Nephron progenitor cell (in vitro differentiated cells): ENCODE data around the gene CSNK1G3.

Experiments used
- DNase-seq: peaks from one replicate; pipeline ENCODE4 v3.0.0; 2021
- H3K27ac Mint-ChIP-seq: 2 replicates; pipeline ENCODE4 v1.8.0; 2021; ENCODE audit warnings: mild to moderate bottlenecking, moderate library complexity, mixed read lengths
- H3K27me3 Mint-ChIP-seq: 2 replicates; pipeline ENCODE4 v1.8.0; 2021; ENCODE audit warnings: mild to moderate bottlenecking, low read depth, mixed read lengths; ENCODE audit not compliant: poor library complexity
- H3K36me3 Mint-ChIP-seq: 2 replicates; pipeline ENCODE4 v1.8.0; 2021; ENCODE audit warnings: low read depth, mixed read lengths
- H3K4me1 Mint-ChIP-seq: 2 replicates; pipeline ENCODE4 v1.8.0; 2021; ENCODE audit warnings: mixed read lengths
- H3K4me3 Mint-ChIP-seq: 2 replicates; pipeline ENCODE4 v1.8.0; 2021; ENCODE audit warnings: mild to moderate bottlenecking, moderate library complexity, mixed read lengths
- H3K9me3 Mint-ChIP-seq: 2 replicates; pipeline ENCODE4 v1.8.0; 2021; ENCODE audit warnings: mild to moderate bottlenecking, moderate library complexity, mixed read lengths
- CTCF ChIP-seq: fragments of 200-600 bp; sonication (generic); IDR thresholded peaks from 2 replicates; pipeline ENCODE4 v1.5.0; 2021; ENCODE audit warnings: antibody characterized with exemption

Gene CSNK1G3

GRCh38 chr5:123496892-123497291 is 15.1 kb upstream of the CSNK1G3 start:
- Mint-ChIP-seq H3K27me3 (peaks cover 6% of the 10 kb centered on the region), H3K27ac (no peak overlapping the region), H3K4me3 (no peak overlapping the region), H3K36me3 (no peaks in the 10 kb centered on the region), H3K4me1 (no peaks in the 10 kb centered on the region), H3K9me3 (no peaks in the 10 kb centered on the region)
- DNase-seq, result no peak
- TF ChIP-seq CTCF, result no peak

GRCh38 chr5:123500471-123500870 is 11.5 kb upstream of the CSNK1G3 start:
- Mint-ChIP-seq H3K27ac (no peak overlapping the region), H3K4me3 (no peak overlapping the region), H3K27me3 (peaks cover 6% of the 10 kb centered on the region), H3K9me3 (no peaks in the 10 kb centered on the region), H3K36me3 (no peaks in the 10 kb centered on the region), H3K4me1 (no peaks in the 10 kb centered on the region)
- TF ChIP-seq CTCF, result no peak
- no peak for DNase-seq

- Mint-ChIP-seq H3K27ac (no peak overlapping the region), H3K9me3 (no peaks in the 10 kb centered on the region), H3K36me3 (no peaks in the 10 kb centered on the region), H3K4me1 (no peaks in the 10 kb centered on the region), H3K4me3 (no peak overlapping the region), H3K27me3 (peaks cover 6% of the 10 kb centered on the region)
- TF ChIP-seq CTCF, result no peak
- no peak for DNase-seq
Observed at GRCh38 chr5:123502120-123502519, 9.9 kb upstream of the CSNK1G3 start.

- Mint-ChIP-seq H3K36me3 (no peaks in the 10 kb centered on the region), H3K9me3 (no peaks in the 10 kb centered on the region), H3K4me3 (no peak overlapping the region), H3K27ac (no peak overlapping the region), H3K4me1 (no peaks in the 10 kb centered on the region), H3K27me3 (peaks cover 6% of the 10 kb centered on the region)
- no peak for TF ChIP-seq CTCF
- no peak for DNase-seq
Observed at GRCh38 chr5:123503299-123503698, 8.7 kb upstream of the CSNK1G3 start.

DNA sequence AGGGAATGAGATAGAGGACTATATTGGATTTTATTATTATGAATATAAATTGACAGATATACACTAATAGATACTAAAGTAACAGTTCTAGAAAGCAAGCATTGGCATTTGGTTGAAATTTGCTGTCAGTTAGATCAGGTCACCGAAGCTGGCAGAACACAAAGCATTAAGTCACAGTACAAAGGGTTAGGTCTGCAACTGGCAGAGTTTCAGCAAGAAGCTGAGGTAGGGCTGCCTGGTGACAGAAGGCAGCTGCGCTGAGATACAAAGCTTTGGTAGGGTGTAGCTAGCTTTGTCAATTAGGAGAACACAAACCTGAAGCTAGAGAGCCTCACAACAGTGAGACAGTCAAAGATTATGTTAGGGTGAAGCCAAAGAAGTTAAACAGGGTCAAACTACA is 6.3 kb upstream of the CSNK1G3 start:
- Mint-ChIP-seq H3K36me3 (no peaks in the 10 kb centered on the region), H3K9me3 (no peaks in the 10 kb centered on the region), H3K4me1 (no peaks in the 10 kb centered on the region), H3K4me3 (no peak overlapping the region), H3K27me3 (no peaks in the 10 kb centered on the region), H3K27ac (peak overlapping the region; percentile 30)
- DNase-seq, result no peak
- TF ChIP-seq CTCF, result no peak

GRCh38 chr5:123508441-123508840 is 3.5 kb upstream of the CSNK1G3 start:
- no peak overlapping the region for H3K27ac Mint-ChIP-seq
- H3K27me3 Mint-ChIP-seq, result peaks cover 3% of the 10 kb centered on the region

More at GRCh38 chr5:123508441-123508840, 3.5 kb upstream of the CSNK1G3 start:
- Mint-ChIP-seq H3K36me3 (no peaks in the 10 kb centered on the region), H3K9me3 (no peaks in the 10 kb centered on the region), H3K4me3 (no peak overlapping the region), H3K4me1 (peaks cover 15% of the 10 kb centered on the region)
- TF ChIP-seq CTCF, result no peak
- no peak for DNase-seq
